ENCODE results near the gene NTMT1.
"Not testable (repeated sequence)": the region's sequence is repeated elsewhere in the genome, so short reads cannot be mapped to it uniquely, and the experiment has no call there.

The NTMT1 gene, protein sequence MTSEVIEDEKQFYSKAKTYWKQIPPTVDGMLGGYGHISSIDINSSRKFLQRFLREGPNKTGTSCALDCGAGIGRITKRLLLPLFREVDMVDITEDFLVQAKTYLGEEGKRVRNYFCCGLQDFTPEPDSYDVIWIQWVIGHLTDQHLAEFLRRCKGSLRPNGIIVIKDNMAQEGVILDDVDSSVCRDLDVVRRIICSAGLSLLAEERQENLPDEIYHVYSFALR

GRCh38 chr9:129626079-129626624, at the start of gene NTMT1:
Gene NTMT1 (plus strand): TSS chr9:129626163. CDS start chr9:129632704, 6,541 bp downstream.
- DNase-seq (ENCODE audit: low read depth, low spot score): no peak

GRCh38 chr9:129576546-129577543, 49.1 kb upstream of the NTMT1 start:
- no peak for DNase-seq (ENCODE audit: low read depth, low spot score)

- no peak for DNase-seq (ENCODE audit: low read depth, low spot score)
These were observed 46.7 kb upstream of the NTMT1 start for GRCh38 chr9:129579294-129579693.

- no peak for DNase-seq (ENCODE audit: low read depth, low spot score)
These were observed 45.6 kb upstream of the NTMT1 start for GRCh38 chr9:129580211-129580915.

- no peak for DNase-seq (ENCODE audit: low read depth, low spot score)
These were observed 44.3 kb upstream of the NTMT1 start for GRCh38 chr9:129581505-129582189.

- DNase-seq (ENCODE audit: low read depth, low spot score): no peak
These were observed 43.1 kb upstream of the NTMT1 start for GRCh38 chr9:129582855-129583254.

DNA sequence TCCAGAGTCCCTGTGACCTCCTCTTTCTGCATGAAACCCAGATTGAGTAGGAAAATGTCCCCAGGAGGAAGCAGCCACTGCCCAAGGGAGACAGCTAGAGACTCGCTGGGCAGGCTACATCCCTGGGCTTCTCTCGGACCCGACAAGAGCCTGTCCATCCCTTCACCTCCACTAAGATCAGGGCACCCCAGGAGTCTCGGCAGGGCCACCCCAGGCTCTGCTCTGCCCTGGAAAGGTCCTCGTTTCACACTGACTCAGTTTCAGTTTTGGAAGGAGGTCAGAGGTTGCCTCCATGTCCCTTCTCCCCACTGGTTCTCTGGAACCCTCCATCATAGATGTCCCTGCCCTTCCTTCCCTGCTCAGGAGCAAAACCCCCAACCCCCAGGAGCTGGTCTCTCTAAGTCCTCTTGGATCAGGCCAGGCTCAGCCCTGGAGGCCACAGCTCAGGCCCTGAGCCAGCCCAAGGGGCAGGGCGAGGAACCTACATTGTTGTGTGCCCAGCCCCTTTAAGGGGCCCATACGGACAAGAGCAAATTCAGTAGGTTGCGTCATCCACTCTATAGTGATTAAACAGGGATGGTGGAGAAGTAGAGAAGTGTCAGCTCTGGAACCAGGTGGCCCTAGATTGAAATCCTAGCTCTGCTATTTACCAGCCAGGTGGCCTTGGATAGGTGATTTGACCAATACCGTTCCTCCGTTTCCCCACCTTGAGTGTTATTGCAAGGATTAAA, 42.5 kb upstream of the NTMT1 start:
- DNase-seq (ENCODE audit: low read depth, low spot score): no peak

- DNase-seq (ENCODE audit: low read depth, low spot score): no peak
These were observed 41.8 kb upstream of the NTMT1 start for GRCh38 chr9:129584136-129584535.

- DNase-seq (ENCODE audit: low read depth, low spot score): no peak
These were observed 40.6 kb upstream of the NTMT1 start for GRCh38 chr9:129585352-129585751.

GRCh38 chr9:129586245-129586644, 39.7 kb upstream of the NTMT1 start:
- no peak for DNase-seq (ENCODE audit: low read depth, low spot score)

DNA sequence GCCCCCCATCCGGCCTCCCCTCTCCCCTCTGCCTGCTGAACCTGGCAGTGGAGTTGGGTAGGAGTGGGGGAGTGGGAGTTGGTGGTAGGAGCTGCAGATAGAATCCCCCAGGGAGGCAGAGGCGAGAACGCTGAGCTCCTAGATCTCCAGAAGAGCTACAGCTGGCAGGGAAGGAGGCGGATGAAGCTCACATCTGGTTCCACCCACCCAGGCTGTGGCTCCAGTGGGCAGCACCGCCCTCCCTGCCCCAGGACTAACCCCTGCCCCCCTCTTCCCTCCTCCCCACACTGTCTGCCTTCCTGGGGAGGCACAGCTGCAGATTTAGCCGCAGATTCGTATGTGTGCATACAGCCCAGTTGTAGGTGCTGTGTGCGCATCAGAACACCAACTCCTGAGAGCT, 39.3 kb upstream of the NTMT1 start:
- DNase-seq (ENCODE audit: low read depth, low spot score): no peak

DNA sequence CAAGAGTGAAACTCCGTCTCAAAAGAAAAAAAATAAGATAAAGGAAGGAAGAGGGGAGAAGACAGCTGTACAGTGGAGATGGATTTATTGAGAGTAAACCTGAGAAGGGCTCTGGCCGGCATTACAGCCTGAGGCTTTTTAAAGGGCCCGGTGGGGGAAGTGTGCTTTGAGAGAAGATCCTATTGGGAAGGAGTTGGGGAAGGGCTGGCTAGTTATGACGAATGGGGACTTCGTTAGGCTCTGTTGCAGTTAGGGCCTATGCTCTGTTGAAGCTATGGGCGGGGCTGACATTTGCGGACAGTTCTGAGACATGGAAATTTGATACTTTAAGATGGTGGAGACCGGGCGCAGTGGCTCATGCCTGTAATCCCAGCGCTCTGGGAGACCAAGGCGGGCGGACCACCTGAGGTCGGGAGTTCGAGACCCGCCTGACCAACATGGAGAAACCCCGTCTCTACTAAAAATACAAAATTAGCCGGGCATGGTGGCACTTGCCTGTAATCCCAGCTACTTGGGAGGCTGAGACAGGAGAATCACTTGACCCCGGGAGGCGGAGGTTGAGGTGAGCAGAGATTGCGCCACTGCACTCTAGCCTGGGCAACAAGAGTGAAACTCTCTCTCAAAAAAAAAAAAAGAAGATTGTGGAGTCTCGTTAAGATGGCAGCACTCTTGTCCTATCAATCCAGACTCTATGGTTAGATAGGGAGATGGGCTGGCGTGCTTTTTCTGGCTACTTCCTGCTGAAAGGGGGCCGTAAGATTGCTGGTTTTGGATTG, 38.3 kb upstream of the NTMT1 start:
- no peak for DNase-seq (ENCODE audit: low read depth, low spot score)

DNA sequence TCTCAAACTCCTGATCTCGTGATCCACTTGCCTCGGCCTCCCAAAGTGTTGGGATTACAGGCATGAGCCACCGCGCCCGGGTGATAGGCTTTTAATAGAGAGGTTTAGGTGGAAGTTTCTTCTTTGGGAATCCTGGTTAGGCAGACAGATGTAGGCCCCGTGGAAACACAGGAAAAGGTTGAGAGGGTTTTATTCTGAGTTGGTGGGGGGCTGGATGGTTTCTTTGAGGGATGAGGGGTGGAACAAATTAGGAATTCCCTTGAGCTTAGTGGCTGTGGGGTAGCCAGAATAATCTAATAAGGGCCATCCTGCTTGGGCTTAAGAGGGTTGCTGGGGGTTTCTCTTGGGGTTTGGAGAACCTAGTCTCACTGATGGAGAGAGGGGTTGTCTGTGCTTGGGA, 35.5 kb upstream of the NTMT1 start:
- no peak for DNase-seq (ENCODE audit: low read depth, low spot score)

DNA sequence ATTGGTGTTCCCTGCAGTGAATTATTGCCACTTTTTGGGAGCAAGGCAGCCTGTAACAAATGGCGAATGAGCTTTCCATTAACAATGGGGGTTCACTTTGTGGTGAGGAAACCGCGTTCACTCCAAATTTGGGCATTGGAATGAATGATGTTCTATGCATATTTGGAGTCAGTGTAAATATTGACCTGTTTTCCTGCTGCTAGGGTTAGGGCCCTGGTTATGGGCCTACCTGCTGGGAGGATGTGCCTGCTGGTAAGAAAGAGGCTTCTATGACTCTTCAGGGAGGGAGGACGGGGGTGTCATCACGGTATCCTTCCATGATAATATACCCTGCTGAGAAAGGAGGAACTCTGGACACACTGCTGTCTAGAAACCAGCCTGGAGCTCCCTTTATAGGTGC, 34.0 kb upstream of the NTMT1 start:
- no peak for DNase-seq (ENCODE audit: low read depth, low spot score)

DNA sequence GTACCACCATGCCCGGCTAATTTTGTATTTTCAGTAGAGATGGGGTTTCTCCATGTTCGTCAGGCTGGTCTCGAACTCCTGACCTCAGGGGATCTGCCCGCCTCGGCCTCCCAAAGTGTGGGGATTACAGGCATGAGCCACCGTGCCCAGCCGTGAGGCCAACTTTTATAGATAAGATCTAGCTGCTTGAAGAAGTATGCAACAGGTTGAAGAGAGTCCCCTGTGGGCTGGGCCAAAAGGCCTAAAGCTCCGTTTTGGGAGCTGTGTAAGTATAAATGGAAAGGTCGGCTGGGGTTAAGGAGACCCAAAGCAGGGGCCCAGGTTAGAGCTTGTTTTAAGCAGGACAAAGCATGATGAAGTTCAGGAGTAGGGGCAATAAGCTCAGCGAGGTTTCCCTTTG, 33.2 kb upstream of the NTMT1 start:
- DNase-seq (ENCODE audit: low read depth, low spot score): not testable (repeated sequence)

GRCh38 chr9:129594632-129595031, 31.3 kb upstream of the NTMT1 start:
- no peak for DNase-seq (ENCODE audit: low read depth, low spot score)

DNA sequence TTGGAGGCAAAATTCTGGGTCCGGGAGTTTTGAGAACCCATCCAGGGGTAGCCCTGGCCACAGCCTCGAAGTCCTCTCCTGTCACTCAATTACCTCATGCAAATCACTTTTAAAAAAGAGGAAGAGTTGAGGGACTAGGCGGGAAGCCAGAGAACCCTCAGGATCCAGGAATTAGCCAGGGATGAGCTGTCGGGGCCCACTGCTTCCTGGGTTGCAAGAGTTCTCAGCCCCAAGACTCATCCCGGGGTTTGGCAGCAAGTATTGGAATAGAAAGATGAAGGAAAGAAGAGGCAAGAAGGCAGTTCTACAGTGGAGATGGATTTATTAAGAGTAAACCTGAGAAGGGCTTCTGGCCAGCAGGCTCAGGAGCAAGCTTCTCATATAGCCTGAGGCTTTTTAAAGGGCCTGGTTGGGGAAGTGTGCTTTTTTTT, 30.6 kb upstream of the NTMT1 start:
- no peak for DNase-seq (ENCODE audit: low read depth, low spot score)

DNA sequence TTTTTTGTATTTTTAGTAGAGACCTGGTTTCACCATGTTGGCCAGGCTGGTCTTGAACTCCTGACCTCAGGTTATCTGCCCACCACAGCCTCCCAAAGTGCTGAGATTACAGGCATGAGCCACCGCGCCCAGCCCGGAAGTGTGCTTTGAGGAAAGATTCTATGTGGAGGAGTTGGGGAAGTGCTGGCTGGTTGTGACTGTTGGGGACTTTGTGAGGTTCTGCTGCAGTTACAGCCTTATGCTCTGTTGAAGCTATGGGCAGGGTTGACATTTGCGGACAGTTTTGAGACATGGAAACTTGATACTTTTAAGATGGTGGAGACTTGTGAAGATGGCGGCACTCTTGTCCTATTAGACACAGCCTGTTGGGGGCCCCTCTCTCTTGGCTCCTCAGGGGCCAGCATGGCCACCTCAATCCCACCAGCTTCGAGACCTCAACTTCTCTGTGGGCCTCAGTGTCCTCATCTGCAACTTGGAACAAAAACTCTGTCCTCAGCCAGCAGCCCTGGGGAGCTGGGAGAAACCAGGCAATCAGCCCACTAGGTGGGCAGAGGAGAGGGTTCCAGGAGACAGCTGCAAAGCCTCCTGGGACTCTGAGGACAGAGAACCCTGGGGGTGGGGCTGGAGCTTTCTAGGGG, 29.9 kb upstream of the NTMT1 start:
- DNase-seq (ENCODE audit: low read depth, low spot score): no peak
